Kidney (tissue), 14 donors: ENCODE results near the gene APBB2. TPM values are rescaled to one million over a fixed set of nuclear protein-coding genes. Genes with fewer than 3 reads are reported as not detected.
"Not testable (repeated sequence)": the region's sequence is repeated elsewhere in the genome, so short reads cannot be mapped to it uniquely, and the experiment has no call there.

Experiments
- DNase-seq, 5 donors: peaks; one replicate each; pipeline ENCODE4 v3.0.0-alpha.2; 2013 to 2020
- FAIRE-seq: peaks from 2 replicates; lab custom pipeline; 2012; peaks lifted over from hg19 to GRCh38; lab: Jason Lieb, UNC
- H3K27ac ChIP-seq, 2 donors: one replicate each; pipeline ENCODE4 v1.7.0; 2013; ENCODE audit warnings: low read depth in 2 of 2, low read length in 2 of 2, inconsistent platforms in 1 of 2
- H3K27me3 ChIP-seq: one replicate; pipeline ENCODE4 v1.7.1; 2013; ENCODE audit warnings: low read length, inconsistent platforms; ENCODE audit not compliant: control insufficient read depth, insufficient read depth
- H3K36me3 ChIP-seq, 3 donors: one replicate each; pipeline versions ENCODE4 v1.7.0 to v1.7.1; 2013; ENCODE audit warnings: low read length in 3 of 3, control low read depth in 1 of 3, inconsistent platforms in 1 of 3; ENCODE audit not compliant: insufficient read depth in 3 of 3, control insufficient read depth in 2 of 3
- H3K4me1 ChIP-seq, 3 donors: one replicate each; pipeline versions ENCODE4 v1.7.0 to v1.7.1; 2013; ENCODE audit warnings: low read length in 3 of 3, inconsistent platforms in 1 of 3, low read depth in 1 of 3; ENCODE audit not compliant: control insufficient read depth in 2 of 3, insufficient read depth in 2 of 3
- H3K4me3 ChIP-seq, 3 donors: one replicate each; pipeline versions ENCODE4 v1.7.0 to v1.8.1; 2013; ENCODE audit warnings: low read length in 3 of 3, control low read depth in 1 of 3, inconsistent platforms in 1 of 3
- H3K9ac ChIP-seq, 3 donors: one replicate each; pipeline versions ENCODE4 v1.7.0 to v1.7.1; 2013; ENCODE audit warnings: low read length in 3 of 3, control low read depth in 1 of 3, inconsistent platforms in 1 of 3
- H3K9me3 ChIP-seq, 3 donors: one replicate each; pipeline versions ENCODE4 v1.7.0 to v1.7.1; 2013; ENCODE audit warnings: low read length in 3 of 3, control low read depth in 1 of 3, inconsistent platforms in 1 of 3; ENCODE audit not compliant: control insufficient read depth in 2 of 3, insufficient read depth in 1 of 3
- intact Hi-C: fragments of 100-400 bp; cut with DNase I; formaldehyde crosslinking; loops from one replicate; pipeline ENCODE4 v1.11.1; 2022
- polyA plus RNA-seq: library from polyadenylated mRNA; stranded (reverse); fragments of 350-450 nt; fragmentation: Illumina TruSeq; extraction: RNeasy Lipid Tissue Mini Kit (QIAGEN cat#74804); gene quantifications from one replicate; pipeline ENCODE4 v1.2.3, GENCODE V29; 2014; ENCODE audit warnings: low read depth, low replicate concordance; ENCODE audit not compliant: insufficient read depth
- total RNA-seq: library from RNA; stranded (reverse); fragmentation: NEBNext Ultra II Directional; extraction: Animal tissue kit (Norgen Biotek cat#: 25700); gene quantifications from one replicate; pipeline ENCODE4 v1.2.1, GENCODE V29; 2021
- TF ChIP-seq, protein P1 (sequence below): IDR thresholded peaks from 3 replicates; pipeline ENCODE4 v1.5.1; 2012; ENCODE audit warnings: mild to moderate bottlenecking, moderate library complexity, borderline replicate concordance; ENCODE audit not compliant: insufficient read depth; ENCODE audit errors: extremely low read depth
- donor health status: control.
- donor health status: control.
- donor health status: control.
- donor health status: control.
- donor health status: control.
- donor health status: DM: yes; HTN: yes; CAD: no.
- donor health status: Normal renal cell carcinoma (clear cell type).

Gene APBB2
- total and polyA plus RNA-seq, 2 donors from 2014 or later, result 13.4 to 65.6 TPM

DNA sequence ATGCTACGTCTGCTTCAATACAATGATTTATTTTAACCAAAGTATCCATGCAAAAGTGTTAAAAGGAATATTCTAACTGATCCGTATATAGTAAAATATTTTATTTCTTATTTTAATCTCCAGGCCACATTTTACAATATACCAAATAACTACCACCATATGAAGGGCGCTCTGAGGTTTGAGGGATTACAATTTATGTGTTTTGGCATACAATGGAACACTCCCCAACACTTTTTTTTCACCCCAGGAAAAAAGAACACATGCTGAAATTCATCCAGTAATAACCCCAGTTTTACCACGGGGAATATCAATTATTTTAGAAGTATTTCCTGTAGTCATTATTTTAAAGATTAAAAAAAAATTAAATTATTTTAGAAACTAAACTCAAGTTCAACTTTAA lies 65.4 kb downstream of the APBB2 start:
- Histone ChIP-seq H3K9me3 (no peaks in the 10 kb centered on the region), H3K4me1 (peaks cover 0 to 24% (median 12%) of the 10 kb centered on the region in 3 donors), H3K27ac (no peak overlapping the region), H3K27me3 (no peaks in the 10 kb centered on the region), H3K9ac (no peak overlapping the region), H3K36me3 (no peaks in the 10 kb centered on the region), H3K4me3 (no peak overlapping the region)
- no peak for FAIRE-seq
- TF ChIP-seq, protein P1, sequence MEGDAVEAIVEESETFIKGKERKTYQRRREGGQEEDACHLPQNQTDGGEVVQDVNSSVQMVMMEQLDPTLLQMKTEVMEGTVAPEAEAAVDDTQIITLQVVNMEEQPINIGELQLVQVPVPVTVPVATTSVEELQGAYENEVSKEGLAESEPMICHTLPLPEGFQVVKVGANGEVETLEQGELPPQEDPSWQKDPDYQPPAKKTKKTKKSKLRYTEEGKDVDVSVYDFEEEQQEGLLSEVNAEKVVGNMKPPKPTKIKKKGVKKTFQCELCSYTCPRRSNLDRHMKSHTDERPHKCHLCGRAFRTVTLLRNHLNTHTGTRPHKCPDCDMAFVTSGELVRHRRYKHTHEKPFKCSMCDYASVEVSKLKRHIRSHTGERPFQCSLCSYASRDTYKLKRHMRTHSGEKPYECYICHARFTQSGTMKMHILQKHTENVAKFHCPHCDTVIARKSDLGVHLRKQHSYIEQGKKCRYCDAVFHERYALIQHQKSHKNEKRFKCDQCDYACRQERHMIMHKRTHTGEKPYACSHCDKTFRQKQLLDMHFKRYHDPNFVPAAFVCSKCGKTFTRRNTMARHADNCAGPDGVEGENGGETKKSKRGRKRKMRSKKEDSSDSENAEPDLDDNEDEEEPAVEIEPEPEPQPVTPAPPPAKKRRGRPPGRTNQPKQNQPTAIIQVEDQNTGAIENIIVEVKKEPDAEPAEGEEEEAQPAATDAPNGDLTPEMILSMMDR, result no peak
- peak in 1 of 5 donors; percentile 50 for DNase-seq
- intact Hi-C loops, result no loop called here

DNA sequence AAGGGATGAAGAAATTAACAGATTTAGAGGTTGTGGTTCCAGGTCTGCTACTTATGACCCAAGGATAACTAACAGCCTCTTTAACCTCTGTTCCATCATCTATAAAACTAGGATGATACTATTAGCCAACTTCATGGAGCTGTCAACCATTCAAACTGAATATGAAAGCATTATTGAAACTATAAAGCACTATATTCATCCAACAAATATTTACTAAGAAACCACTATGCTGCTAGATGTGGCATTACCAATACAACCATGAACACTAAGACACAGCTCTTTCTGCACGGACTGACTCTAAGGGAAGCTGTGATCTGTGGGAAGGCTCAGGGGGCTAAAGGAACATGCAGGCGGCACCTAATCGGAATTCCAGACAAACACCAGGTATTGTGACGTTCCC lies 66.0 kb downstream of the APBB2 start:
- Histone ChIP-seq H3K27me3 (no peaks in the 10 kb centered on the region), H3K4me1 (peaks cover 0 to 28% (median 12%) of the 10 kb centered on the region in 3 donors), H3K9ac (no peak overlapping the region), H3K9me3 (no peaks in the 10 kb centered on the region), H3K36me3 (no peaks in the 10 kb centered on the region), H3K4me3 (no peak overlapping the region), H3K27ac (no peak overlapping the region)
- TF ChIP-seq, protein P1, result no peak
- intact Hi-C loops, result no loop called here
- no peak for FAIRE-seq
- DNase-seq, result no peak

DNA sequence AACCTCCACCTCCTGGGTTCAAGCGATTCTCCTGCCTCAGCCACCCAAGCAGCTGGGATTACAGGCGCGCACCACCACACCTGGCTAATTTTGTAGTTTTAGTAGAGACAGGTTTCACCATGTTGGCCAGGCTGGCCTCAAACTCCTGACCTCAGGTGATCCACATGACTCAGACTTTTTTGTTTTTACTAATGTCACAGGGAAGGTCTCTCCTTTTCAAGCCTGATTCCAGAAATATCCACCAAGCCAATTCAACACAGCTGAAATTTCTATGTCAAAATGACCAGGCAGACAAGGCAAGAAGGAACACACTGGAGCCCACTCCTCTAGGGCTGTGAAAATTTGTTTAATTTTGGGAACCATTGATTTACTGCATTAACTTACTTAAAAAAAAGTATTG lies 66.8 kb downstream of the APBB2 start:
- peaks cover 0 to 27% (median 18%) of the 10 kb centered on the region in 3 donors for H3K4me1 ChIP-seq
- FAIRE-seq, H3K27me3 ChIP-seq, intact Hi-C loops, H3K4me3 ChIP-seq, H3K27ac ChIP-seq, DNase-seq, H3K9ac ChIP-seq, H3K9me3 ChIP-seq, H3K36me3 ChIP-seq: not testable (repeated sequence)

DNA sequence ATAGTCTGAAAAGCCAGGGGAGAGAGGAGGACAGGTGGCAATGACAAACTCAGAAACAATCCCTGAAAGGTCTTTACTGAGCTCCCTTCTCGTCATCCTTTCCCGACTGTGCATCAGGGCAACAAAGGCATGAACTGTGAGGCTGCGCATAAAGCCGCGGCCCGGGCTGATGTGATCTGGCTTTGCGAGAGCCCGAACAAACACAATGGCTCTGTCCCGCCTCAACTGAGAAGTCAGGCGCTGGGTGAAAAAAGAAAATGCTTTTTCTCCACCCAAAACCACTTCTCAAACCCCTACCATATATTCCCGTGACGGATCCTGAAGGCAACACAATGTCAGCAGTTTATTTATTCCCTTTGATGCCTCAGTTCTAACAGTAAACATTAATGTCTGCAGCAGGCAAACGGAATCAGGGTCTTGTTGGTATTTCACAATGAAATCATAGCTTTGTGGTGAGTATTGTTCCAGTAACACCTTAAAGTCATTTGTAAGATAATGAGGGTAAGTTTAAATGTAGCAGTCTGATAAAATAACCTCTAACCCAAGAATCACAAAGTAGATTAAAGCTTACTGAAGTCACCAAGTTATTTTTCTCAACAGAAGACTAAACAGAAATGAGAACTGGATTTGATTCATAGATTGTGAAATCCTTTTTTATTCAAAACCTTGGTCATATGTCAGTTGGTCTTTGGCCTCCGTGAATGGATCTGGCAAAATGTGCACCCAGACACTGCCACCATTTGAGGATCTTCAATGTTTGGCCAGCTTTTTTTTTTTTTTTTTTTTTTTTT lies 67.4 kb downstream of the APBB2 start:
- peak overlapping the region in 1 of 2 donors; percentile 66 for H3K27ac ChIP-seq
- H3K36me3 ChIP-seq, result no peaks in the 10 kb centered on the region
- H3K9me3 ChIP-seq, result no peaks in the 10 kb centered on the region
- DNase-seq (no peak), FAIRE-seq (no peak)
- intact Hi-C loops, result no loop called here
- H3K27me3 ChIP-seq, result no peaks in the 10 kb centered on the region
- no peak overlapping the region for H3K4me3 ChIP-seq
- peak overlapping the region in 1 of 3 donors; percentile 13 for H3K9ac ChIP-seq
- TF ChIP-seq, protein P1, result no peak
- H3K4me1 ChIP-seq, result peaks cover 0 to 33% (median 25%) of the 10 kb centered on the region in 3 donors
